DOHH2 (cell line): ENCODE measurements around the gene SLC39A2.

Experiments
- EZH2phosphoT487 ChIP-seq: fragments of 200-600 bp; sonication (generic); IDR thresholded peaks from 2 replicates; pipeline ENCODE4 v1.6.1; 2017; ENCODE audit warnings: borderline replicate concordance, mild to moderate bottlenecking, antibody characterized with exemption, low read length, moderate library complexity, mixed read lengths
- TF ChIP-seq, protein P1 (sequence below): fragments of 200-600 bp; sonication (generic); IDR thresholded peaks from one replicate; pipeline ENCODE4 v1.5.1; 2014; ENCODE audit warnings: antibody characterized with exemption, mild to moderate bottlenecking, low read depth, low read length; ENCODE audit not compliant: poor library complexity, severe bottlenecking

DNA sequence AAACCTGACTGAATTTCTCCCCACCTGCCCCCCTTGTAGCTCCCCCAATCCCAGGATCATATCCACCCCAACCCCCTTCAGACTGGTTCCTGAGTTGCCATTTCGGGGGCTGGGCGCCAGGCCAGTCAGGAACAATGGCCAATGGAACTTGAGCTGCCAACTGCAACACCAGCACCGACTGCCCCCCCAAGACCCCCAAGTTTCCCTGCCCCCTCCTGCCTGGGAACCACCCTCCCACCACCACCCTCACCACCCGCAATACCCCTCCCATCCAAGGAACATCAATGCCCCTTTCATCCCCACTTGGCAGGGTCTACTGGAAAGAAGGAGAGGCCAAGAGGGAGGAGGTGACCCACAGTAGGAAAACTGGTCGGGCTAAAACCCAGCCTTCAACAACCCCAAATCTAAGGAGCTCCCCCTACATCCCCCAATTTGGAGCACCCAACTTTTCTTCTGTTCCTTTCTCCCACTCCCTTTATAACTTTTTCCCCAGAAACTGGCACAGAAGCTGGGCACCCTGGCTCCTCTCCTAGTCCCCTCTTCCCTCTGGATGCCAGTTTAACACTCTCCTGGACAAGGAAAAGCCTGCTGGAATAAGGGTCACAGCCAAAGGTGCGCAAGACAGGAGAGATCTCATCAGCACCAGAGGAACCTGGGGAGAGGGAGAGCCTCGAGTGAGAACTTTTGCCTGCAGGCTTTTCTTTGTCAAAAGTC is 27.3 kb downstream of the SLC39A2 start:
- TF ChIP-seq, protein P1, sequence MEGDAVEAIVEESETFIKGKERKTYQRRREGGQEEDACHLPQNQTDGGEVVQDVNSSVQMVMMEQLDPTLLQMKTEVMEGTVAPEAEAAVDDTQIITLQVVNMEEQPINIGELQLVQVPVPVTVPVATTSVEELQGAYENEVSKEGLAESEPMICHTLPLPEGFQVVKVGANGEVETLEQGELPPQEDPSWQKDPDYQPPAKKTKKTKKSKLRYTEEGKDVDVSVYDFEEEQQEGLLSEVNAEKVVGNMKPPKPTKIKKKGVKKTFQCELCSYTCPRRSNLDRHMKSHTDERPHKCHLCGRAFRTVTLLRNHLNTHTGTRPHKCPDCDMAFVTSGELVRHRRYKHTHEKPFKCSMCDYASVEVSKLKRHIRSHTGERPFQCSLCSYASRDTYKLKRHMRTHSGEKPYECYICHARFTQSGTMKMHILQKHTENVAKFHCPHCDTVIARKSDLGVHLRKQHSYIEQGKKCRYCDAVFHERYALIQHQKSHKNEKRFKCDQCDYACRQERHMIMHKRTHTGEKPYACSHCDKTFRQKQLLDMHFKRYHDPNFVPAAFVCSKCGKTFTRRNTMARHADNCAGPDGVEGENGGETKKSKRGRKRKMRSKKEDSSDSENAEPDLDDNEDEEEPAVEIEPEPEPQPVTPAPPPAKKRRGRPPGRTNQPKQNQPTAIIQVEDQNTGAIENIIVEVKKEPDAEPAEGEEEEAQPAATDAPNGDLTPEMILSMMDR: no peak
- no peak for TF ChIP-seq EZH2phosphoT487
